Endodermal cell (in vitro differentiated cells): ENCODE results near the gene CNTN1. TPM values are rescaled to one million over a fixed set of nuclear protein-coding genes. Genes with fewer than 3 reads are reported as not detected.

Source experiments
- DNase-seq: peaks from one replicate; pipeline ENCODE4 v3.0.0-alpha.2; 2017
- H3K27ac ChIP-seq: 2 replicates; pipeline ENCODE4 v1.5.1; 2013; ENCODE audit warnings: mild to moderate bottlenecking, low read depth, low read length, moderate library complexity
- H3K27me3 ChIP-seq: 2 replicates; pipeline ENCODE4 v1.6.1; 2013; ENCODE audit warnings: mild to moderate bottlenecking, low read length, moderate library complexity; ENCODE audit not compliant: insufficient read depth, control insufficient read depth, poor library complexity, severe bottlenecking
- H3K36me3 ChIP-seq: 2 replicates; pipeline ENCODE4 v1.7.0; 2013; ENCODE audit warnings: mild to moderate bottlenecking, low read length, moderate library complexity; ENCODE audit not compliant: control insufficient read depth, insufficient read depth
- H3K4me1 ChIP-seq: one replicate; pipeline ENCODE4 v1.7.0; 2013; ENCODE audit warnings: low read length; ENCODE audit not compliant: control insufficient read depth, insufficient read depth
- H3K4me3 ChIP-seq: 2 replicates; pipeline ENCODE4 v1.5.1; 2013; ENCODE audit warnings: mild to moderate bottlenecking, low read length, moderate library complexity
- H3K9ac ChIP-seq: 2 replicates; pipeline ENCODE4 v1.6.1; 2013; ENCODE audit warnings: mild to moderate bottlenecking, low read length, moderate library complexity; ENCODE audit not compliant: poor library complexity, severe bottlenecking; ENCODE audit errors: extremely low read depth
- H3K9me3 ChIP-seq: 2 replicates; pipeline ENCODE4 v1.6.1; 2013; ENCODE audit warnings: mild to moderate bottlenecking, low read length, moderate library complexity; ENCODE audit not compliant: control insufficient read depth
- H3K27ac Mint-ChIP-seq: 2 replicates; pipeline ENCODE4 v1.8.0; 2020; ENCODE audit warnings: mixed read lengths
- H3K27me3 Mint-ChIP-seq: 2 replicates; pipeline ENCODE4 v1.8.0; 2021; ENCODE audit warnings: mild to moderate bottlenecking, mixed read lengths; ENCODE audit not compliant: insufficient read depth
- H3K36me3 Mint-ChIP-seq: 2 replicates; pipeline ENCODE4 v1.8.0; 2020; ENCODE audit warnings: low read depth, mixed read lengths
- H3K4me1 Mint-ChIP-seq: 2 replicates; pipeline ENCODE4 v1.8.0; 2020; ENCODE audit warnings: mixed read lengths
- H3K4me3 Mint-ChIP-seq: 2 replicates; pipeline ENCODE4 v1.8.0; 2020; ENCODE audit warnings: mild to moderate bottlenecking, moderate library complexity, mixed read lengths
- H3K9me3 Mint-ChIP-seq: 2 replicates; pipeline ENCODE4 v1.8.0; 2020; ENCODE audit warnings: mild to moderate bottlenecking, mixed read lengths
- WGBS, 2 experiments: methylation state at CpG; one replicate each; pipeline versions ENCODE4 v1.1.5 to v1.1.7; 2013; ENCODE audit warnings: missing lambda C conversion rate in 2 of 2, mixed read lengths in 1 of 2; ENCODE audit not compliant: insufficient coverage in 1 of 2, insufficient read length in 1 of 2; 5-methylcytosine and 5-hydroxymethylcytosine counted together
- total RNA-seq, 2 donors: library from RNA; stranded (reverse); fragmentation: NEBNext Ultra II Directional in 1 of 2; extraction: Animal tissue kit (Norgen Biotek cat#: 25700) in 1 of 2; gene quantifications; 2 replicates in 1 of 2; 3 replicates in 1 of 2; pipeline ENCODE4 v1.2.1, GENCODE V29; 2021
- TF ChIP-seq, protein P1 (sequence below): fragments of 200-600 bp; sonication (generic); conservative IDR thresholded peaks from 2 replicates; pipeline ENCODE4 v1.5.0; 2021; ENCODE audit warnings: antibody characterized with exemption, mild to moderate bottlenecking

CNTN1 gene
- total RNA-seq, 2 donors from 2014 or later, result 8.4 to 8.6 TPM

DNA sequence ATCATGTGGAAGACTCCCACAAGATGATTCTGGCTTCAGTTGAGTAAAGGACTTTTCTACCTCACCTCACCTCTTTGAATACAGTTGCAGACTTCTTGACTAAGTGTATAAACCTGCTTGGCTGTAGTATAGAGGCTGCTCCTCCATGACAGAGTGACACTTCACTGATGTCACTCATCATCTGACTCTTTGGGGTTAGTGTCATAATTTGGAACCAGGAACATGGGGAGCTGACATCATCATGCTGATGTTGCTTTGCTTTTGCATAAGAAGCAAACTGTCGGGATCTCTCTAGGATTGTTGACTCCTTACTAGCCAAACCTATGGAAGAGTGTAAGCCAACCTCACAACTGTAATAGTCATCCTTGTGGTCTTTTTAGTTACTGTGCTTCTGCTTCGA, 420.7 kb downstream of the CNTN1 start:
- H3K36me3 Mint-ChIP-seq, result no peaks in the 10 kb centered on the region
- no peak overlapping the region for H3K4me3 Mint-ChIP-seq
- H3K27ac ChIP-seq, result no peak overlapping the region
- no peaks in the 10 kb centered on the region for H3K4me1 ChIP-seq
- H3K27ac Mint-ChIP-seq, result no peak overlapping the region
- no peaks in the 10 kb centered on the region for H3K36me3 ChIP-seq
- H3K9me3 Mint-ChIP-seq, result no peaks in the 10 kb centered on the region
- no peak overlapping the region for H3K4me3 ChIP-seq
- no peaks in the 10 kb centered on the region for H3K4me1 Mint-ChIP-seq
- H3K27me3 Mint-ChIP-seq, result no peaks in the 10 kb centered on the region
- TF ChIP-seq, protein P1, sequence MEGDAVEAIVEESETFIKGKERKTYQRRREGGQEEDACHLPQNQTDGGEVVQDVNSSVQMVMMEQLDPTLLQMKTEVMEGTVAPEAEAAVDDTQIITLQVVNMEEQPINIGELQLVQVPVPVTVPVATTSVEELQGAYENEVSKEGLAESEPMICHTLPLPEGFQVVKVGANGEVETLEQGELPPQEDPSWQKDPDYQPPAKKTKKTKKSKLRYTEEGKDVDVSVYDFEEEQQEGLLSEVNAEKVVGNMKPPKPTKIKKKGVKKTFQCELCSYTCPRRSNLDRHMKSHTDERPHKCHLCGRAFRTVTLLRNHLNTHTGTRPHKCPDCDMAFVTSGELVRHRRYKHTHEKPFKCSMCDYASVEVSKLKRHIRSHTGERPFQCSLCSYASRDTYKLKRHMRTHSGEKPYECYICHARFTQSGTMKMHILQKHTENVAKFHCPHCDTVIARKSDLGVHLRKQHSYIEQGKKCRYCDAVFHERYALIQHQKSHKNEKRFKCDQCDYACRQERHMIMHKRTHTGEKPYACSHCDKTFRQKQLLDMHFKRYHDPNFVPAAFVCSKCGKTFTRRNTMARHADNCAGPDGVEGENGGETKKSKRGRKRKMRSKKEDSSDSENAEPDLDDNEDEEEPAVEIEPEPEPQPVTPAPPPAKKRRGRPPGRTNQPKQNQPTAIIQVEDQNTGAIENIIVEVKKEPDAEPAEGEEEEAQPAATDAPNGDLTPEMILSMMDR, result no peak
- H3K9me3 ChIP-seq, result no peaks in the 10 kb centered on the region
- no peak overlapping the region for H3K9ac ChIP-seq
- DNase-seq, result no peak
- WGBS, 2 experiments, result 71 to 84% methylated on average over 1 to 2 of the region's 2 CpGs
- H3K27me3 ChIP-seq, result no peaks in the 10 kb centered on the region

DNA sequence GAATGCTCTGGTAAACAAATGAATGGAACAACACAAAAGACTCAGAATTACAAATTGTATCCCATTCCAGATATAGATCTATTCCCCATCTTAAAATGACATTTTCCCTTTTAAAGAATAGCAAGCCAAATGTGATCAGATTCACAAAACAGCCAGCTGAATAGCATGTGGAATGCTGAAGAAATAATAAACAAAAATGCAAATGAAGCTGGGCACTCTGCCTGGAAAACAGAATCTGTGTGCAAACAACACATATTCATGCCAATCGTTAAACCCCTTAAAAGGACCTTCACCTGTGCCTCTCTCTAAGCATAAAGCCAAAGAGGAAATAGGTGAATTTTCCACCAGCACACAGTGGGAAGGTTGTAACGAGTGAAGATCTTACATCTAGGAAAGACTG, 428.0 kb downstream of the CNTN1 start:
- Histone ChIP-seq H3K36me3 (no peaks in the 10 kb centered on the region), H3K4me1 (no peaks in the 10 kb centered on the region), H3K27ac (no peak overlapping the region), H3K9me3 (no peaks in the 10 kb centered on the region), H3K27me3 (no peaks in the 10 kb centered on the region), H3K4me3 (no peak overlapping the region), H3K9ac (no peak overlapping the region)
- WGBS, 2 experiments, result 80 to 90% methylated on average over 1 of the region's 2 CpGs
- TF ChIP-seq, protein P1, result no peak
- DNase-seq, result no peak
- Mint-ChIP-seq H3K4me1 (no peaks in the 10 kb centered on the region), H3K27me3 (no peaks in the 10 kb centered on the region), H3K27ac (no peak overlapping the region), H3K36me3 (no peaks in the 10 kb centered on the region), H3K4me3 (no peak overlapping the region), H3K9me3 (no peaks in the 10 kb centered on the region)

DNA sequence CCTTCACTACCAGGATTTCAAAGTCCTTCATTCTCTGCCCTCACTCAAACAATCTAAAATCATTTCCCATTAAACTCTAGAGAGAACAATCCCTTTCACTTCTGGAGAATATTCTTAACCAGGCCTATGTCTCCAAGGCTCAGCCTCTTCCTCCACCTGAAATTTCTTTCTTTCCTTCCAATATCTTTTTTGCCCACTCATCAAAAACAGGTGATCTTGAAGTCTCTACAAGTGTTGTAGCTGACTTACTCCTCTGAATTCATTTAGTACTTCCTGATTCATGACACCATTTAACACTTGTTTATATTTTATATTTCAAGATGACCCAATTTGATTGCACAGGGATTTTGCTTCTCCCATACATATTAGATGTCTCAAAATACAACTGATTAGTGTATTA, 429.1 kb downstream of the CNTN1 start:
- H3K9me3 ChIP-seq, result no peaks in the 10 kb centered on the region
- H3K9me3 Mint-ChIP-seq, result no peaks in the 10 kb centered on the region

More for the DNA sequence above, 429.1 kb downstream of the CNTN1 start:
- Histone ChIP-seq H3K27me3 (no peaks in the 10 kb centered on the region), H3K9ac (no peak overlapping the region), H3K36me3 (no peaks in the 10 kb centered on the region), H3K27ac (no peak overlapping the region), H3K4me1 (no peaks in the 10 kb centered on the region), H3K4me3 (no peak overlapping the region)
- Mint-ChIP-seq H3K27ac (no peak overlapping the region), H3K4me3 (no peak overlapping the region), H3K27me3 (no peaks in the 10 kb centered on the region), H3K4me1 (no peaks in the 10 kb centered on the region), H3K36me3 (no peaks in the 10 kb centered on the region)
- TF ChIP-seq, protein P1, result no peak
- no peak for DNase-seq
